SIG-M5 treated with dmso at 0.1 percent for 504 hours (cell line): ENCODE data around the gene GTF2I.
A peak's percentile ranks its signal among the peaks of the same experiment; 100 is the strongest.
"Not testable (repeated sequence)": the region's sequence is repeated elsewhere in the genome, so short reads cannot be mapped to it uniquely, and the experiment has no call there.

Experiments used
- DNase-seq: peaks from one replicate; lab custom pipeline; 2025; ENCODE audit not compliant: unreplicated experiment; lab: John Stamatoyannopoulos, UW

Gene GTF2I

GRCh38 chr7:74773760-74774750 lies 116.5 kb downstream of the GTF2I start, which contains the start of gene NCF1:
Gene NCF1, plus strand, starts transcription at chr7:74774011. Its CDS starts 21 bp downstream, at chr7:74774032.
- not testable (repeated sequence) for DNase-seq

GRCh38 chr7:74775111-74775510 lies 117.6 kb downstream of the GTF2I start:
- DNase-seq = not testable (repeated sequence)

DNA sequence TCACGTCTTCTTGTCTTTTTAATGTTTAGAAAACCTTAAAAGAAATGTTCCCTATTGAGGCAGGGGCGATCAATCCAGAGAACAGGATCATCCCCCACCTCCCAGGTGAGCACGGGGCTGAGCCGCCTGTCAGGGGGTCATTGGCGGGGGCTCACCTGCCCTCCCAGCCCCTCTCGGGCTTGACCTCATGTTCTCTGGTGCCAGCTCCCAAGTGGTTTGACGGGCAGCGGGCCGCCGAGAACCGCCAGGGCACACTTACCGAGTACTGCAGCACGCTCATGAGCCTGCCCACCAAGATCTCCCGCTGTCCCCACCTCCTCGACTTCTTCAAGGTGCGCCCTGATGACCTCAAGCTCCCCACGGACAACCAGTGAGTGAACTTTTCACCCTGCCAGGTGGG lies 121.5 kb downstream of the GTF2I start:
- DNase-seq = not testable (repeated sequence)

- not testable (repeated sequence) for DNase-seq
Observed at GRCh38 chr7:74781746-74782145, 124.2 kb downstream of the GTF2I start.

- not testable (repeated sequence) for DNase-seq
Observed at GRCh38 chr7:74783595-74783994, 126.1 kb downstream of the GTF2I start.

DNA sequence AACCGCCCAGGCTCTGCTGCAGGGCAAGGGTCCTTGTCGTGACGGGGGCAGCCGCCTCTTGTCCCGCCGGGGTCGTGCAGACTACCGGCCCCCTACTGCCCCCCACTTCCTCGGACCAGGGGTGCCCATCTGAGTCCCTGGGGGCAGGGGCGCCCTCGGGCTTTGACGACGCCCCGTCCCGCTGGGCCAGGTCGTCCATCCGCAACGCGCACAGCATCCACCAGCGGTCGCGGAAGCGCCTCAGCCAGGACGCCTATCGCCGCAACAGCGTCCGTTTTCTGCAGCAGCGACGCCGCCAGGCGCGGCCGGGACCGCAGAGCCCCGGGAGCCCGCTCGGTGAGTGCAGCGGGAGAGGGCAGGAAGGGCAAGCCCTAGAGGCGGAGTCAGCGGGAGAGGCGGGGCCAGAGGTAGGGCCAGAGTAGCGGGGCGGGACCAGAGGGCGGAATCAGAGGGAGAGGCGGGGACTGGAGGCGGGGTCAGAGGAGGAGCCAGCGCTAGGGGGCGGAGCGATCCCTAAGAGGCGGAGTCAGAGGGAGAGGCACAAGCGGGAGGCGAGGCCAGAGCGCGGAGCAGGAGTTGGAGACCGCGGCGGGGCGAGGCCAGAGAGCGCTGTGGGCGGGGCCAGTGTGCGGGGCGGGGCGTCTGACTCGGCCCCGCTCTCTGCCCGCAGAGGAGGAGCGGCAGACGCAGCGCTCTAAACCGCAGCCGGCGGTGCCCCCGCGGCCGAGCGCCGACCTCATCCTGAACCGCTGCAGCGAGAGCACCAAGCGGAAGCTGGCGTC lies 131.0 kb downstream of the GTF2I start:
- DNase-seq = peak; percentile 64

DNA sequence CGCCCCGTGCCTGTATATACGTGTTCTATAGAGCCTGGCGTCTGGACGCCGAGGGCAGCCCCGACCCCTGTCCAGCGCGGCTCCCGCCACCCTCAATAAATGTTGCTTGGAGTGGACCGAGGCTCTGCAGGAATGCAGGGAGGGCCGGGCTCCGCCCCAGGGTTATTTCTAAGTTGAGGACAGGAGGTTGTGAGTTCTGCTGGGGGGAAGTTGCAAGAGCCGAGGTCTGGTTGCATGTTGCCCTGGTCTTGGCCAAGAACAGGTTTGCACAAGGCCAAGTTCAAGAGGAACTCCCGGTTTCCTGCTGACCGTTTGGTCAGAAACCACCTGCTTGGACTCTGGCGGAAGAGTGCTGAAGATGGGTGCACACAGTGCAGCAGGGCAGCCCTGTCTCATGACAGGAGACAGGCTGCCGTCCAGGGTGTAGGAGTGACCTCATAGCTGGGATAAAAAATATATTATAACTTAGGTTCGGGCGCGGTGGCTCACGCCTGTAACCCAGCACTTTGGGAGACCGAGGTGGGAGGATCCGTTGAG lies 131.8 kb downstream of the GTF2I start:
- DNase-seq = not testable (repeated sequence)

- not testable (repeated sequence) for DNase-seq
Observed at GRCh38 chr7:74797848-74798622, 140.5 kb downstream of the GTF2I start.

DNA sequence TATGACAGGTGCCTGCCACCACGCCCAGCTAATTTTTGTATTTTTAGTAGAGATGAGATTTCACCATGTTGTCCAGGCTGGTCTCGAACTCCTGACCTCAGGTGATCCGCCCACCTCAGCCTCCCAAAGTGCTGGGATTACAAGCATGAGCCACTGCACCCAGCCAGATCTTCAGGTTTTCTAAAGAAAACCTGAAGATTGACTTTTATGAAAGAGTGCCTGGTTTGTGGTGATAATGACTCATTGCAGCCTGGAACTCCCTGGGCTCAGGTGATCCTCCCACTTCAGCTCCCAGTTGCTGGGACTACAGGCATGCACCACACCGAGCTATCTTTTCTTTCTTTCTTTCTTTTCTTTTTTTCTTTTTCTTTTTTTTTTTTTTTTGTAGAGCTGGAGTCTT lies 141.1 kb downstream of the GTF2I start:
- peak; percentile 18 for DNase-seq
